HG03520 (cell line): ENCODE measurements around the gene HACD4.
"Not testable (repeated sequence)": the region's sequence is repeated elsewhere in the genome, so short reads cannot be mapped to it uniquely, and the experiment has no call there.

Experiments
- ATAC-seq: cut with Tn5 transposase; IDR thresholded peaks from one replicate; pipeline ENCODE4 v1.9.1; 2021; ENCODE audit warnings: mild to moderate bottlenecking, moderate library complexity; ENCODE audit not compliant: unreplicated experiment

HACD4 gene

DNA sequence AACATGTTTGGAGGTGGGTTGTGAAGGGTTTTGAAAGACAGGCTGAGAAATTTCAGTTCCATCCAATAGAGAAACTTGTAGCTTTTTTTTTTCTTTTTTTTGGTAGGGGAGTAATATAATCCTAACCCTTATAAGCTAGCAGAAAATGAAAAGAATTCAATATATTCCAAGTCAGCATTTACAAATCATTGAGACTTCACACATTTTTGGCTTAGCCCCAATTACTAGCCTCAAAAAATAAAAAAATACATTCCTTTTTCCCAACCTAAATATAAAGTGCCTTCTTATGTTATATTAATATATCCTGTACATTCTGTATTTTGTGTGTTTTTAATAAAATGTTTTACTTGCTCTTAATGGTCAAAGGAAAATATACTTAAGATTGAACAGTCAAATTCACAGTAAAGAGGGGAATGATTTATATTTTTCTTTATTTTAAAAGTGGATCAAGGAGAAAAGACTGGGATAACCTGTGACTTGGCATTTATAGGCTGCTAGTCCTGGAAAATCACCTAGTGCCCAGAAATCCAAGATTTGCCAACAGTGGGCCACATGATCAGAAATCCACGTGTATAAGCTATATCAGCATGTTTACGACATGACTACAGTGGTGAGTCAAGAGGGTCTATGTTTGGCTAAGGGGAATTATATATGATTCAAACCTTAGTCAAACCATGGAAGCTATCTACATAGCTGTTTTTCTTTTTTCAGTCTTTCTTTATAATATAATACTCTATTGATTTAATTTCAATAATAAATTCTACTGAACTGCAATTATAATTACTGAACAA is 14.5 kb downstream of the HACD4 start:
- ATAC-seq: no peak

DNA sequence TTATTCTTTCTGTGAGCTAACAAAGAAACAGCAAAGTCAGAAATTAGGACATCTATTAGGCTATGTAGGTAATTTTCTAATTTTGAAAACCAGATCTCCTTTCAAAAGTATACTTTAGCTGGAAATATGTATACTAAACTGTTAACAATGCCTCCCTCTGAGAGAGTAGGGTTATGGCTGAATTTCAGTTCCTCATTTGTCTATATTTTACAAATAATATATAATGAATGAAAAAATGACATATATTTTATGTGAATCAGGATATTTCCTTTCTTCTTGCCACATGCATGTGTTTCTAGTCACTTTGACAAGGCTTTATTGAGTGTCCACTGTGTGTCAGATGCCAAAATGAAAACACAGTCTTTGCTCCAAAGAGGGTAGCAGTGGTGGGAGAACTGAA is 15.4 kb downstream of the HACD4 start:
- no peak for ATAC-seq

DNA sequence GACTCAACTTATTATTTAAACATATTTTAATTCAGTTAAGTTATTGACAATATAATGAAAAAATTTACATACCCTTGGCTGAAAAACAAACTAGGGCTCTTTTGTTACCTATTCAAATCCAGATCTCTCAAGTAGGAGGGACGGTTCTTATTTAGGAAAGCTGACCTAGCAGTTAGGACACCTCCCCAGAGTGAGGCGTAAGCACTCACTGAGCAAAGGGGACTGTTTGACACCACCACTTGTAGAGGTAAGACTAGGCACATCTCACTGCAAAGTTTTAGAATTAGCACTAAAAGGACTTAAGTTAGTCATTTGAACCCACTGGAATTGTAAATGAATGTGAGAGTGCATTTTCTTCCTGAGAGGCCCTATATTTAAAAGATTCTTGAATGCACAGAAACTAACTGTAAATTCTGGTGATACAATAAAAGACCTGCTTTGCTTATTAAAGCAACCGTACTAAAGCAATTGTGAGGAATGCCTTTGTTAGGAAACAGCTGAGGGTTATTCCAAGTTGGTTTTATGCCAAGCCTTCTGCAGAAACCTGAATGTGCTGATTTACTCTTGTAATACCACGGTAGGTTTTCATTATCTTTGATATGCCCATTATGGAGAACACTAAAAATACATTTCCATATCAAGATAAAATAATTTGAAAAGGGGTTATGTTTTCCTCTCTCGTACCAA is 16.2 kb downstream of the HACD4 start:
- no peak for ATAC-seq

DNA sequence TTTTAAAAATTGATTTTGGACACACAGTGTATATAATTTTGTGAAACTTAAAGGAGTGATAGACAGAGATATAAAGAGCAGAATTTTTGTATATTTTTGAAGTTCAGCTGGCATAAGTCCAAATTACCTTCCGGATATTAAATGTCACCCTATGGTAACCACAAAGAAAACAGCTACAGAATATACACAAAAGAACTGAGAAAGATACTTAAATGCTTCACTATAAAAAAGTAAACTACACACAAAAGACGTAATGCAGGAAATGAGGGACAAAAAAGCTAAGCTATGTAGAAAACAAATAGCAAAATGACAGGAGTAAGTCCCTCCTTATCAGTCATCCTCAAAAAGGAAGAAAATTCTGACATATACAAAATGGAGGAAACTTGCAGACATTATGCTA is 29.4 kb downstream of the HACD4 start:
- no peak for ATAC-seq

DNA sequence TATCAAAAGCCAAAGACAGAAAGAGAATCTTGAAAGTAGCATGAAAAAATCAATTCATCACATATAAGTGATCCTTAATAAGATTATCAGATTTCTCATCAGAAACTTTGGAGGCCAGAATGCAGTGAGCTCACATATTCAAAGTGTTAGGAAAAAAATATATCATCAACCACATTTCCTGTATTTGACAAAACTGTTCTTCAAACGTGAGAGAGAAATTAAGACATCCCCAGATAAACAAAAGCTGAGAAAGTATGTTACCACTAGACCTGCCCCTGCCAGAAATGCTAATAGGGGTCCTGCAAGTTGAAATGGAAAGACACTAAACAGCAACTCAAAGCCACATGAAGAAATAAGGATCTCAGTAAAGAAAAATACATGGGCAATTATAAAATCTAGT is 29.9 kb downstream of the HACD4 start:
- no peak for ATAC-seq

DNA sequence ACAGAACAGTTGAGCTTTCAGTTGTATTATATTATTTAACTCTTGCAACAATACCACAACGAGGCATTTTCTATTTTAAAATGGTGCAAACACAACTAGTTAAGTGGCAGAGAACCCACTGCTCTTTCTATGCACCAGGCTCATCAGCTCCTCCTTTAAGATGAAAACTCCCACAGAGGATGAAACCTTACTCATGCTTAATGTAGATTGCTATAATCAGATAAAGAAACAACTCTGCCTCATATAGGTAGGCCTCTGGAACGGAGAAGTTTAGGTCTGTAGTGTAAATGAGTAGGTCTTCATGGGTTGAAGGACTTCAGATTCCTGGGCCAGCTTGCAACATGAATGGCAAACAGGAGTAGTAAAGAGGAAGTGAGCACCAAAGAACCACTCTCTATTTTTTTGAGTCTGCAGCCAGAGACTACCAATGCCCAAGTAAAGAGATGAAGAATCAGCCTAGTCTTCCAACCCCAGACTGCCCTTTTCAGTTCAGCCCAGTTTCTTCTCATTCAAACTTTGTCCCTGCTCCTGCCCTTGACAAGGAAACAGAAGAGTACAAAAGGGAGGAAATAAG is 33.9 kb downstream of the HACD4 start:
- peak; percentile 74 for ATAC-seq

DNA sequence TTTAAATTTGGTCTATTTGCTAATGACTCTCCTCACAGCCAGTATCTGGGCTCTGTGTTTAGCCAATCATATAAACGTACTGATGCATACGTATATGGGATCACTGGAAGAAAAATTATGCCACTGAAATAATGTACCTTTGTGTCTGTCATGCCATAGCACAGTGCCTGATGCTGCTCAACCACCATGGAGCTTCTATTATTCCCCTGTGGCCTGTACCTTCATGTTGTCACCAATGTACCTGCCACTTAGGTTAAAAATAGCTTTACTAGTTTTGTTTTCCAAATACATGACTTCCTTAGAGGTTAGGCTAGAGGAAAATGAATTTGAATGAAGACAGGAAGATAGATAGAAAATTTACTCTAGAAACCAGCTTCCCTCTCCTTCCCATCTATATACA is 34.6 kb downstream of the HACD4 start:
- no peak for ATAC-seq

DNA sequence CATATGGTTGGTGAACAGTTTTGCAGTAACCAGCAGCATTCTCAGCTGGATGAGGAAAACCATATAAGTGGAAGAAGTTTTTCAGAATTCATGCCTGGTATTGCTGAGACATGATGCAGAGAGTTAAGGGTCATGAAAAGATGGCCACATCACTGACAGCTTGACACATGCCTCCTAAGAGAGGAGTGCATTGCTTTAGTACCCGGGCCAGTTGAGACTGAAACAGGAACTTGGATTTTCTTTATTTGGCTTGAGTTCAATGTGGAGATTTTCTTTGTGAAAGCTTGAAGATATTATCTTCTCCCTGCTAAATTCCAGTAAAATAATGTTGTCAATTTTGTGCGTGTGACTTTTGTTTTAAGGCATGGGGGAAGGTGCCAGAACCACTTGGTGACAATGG is 35.8 kb downstream of the HACD4 start:
- ATAC-seq: no peak

DNA sequence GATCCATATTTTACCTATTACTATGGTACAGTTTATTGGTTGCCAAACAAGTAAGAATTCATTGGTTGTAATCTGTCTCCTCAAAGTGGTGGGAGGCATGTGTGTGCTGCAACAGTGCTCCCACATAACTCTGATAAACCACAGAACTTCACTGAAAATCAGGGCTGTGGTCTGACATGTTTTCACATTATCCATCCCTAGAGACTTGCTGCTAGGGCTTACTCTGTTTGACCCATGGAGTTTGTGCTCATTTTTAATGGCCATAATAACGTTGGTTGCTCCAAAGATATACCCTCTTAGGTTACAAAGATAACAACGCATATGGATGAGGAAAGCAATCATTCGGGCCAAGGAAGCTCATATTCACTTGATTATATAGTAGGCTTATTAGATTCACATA is 37.0 kb downstream of the HACD4 start:
- ATAC-seq: no peak

DNA sequence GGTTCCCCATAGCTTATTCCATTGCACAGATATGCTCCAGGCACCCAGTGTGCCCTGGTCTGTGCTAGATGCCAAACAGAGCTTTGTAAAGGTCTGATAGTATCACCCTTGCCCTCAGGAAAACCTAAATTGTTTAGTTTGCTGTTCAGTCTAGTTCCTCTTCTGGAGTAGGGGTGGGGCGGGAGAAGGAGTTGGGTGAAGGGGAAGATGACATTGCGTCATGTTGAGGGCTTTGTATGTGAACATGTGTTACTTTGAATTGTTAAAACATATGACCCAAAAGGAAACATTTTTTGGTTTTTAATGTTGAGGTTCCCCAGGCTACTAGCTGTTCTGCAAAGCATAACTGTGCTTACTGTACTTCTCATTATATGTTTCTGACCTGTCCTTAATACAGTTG is 40.6 kb downstream of the HACD4 start:
- ATAC-seq: no peak

DNA sequence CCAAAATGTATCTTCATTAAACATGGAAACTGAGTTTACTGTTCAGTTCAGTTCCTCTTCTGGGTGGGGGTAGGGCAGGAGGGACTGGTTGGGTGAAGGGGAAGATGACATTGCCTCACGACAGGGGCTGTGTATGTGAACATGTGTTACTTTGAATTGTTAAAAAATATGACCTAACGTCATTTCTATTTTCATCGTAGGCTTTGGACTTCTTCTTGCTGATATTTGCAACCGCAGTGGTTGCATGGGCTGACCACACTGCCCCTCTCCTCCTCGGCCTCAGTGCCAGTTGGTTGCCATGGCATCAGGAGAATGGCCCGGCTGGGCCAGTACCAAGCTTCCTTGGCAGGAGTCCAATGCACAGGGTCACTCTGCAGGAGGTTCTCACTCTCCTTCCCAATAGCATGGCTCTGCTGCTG is 41.5 kb downstream of the HACD4 start:
- no peak for ATAC-seq

DNA sequence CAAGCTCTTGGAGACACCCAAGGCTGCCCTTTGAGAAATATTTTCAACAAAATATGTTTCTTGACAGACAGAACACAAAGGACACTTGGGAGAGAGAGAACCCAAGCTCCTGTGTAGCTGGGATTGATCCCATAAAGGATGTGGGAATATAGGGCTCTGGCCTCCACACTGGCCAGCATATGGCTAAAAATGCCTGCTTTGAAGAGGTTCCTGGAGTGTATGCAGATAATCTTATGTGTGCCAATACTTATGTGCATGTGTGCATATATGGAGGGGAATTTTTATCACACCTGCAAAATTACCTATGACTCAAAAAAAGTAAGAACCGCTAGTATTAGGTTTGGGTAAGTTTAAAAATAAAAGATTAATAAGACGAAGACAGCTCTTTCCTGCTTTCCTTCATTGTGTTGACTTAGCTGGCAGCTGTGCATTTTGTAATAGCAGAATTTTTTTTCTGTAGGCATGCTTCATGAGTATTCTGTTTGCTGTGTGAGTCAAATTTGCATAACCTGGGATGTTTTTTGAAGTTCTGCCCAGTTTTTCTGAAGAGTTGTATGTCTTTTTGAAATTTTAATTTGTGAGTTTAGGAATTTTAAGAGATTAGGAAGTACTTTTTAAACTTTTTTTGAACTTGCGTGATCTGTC is 42.6 kb downstream of the HACD4 start:
- ATAC-seq: no peak

DNA sequence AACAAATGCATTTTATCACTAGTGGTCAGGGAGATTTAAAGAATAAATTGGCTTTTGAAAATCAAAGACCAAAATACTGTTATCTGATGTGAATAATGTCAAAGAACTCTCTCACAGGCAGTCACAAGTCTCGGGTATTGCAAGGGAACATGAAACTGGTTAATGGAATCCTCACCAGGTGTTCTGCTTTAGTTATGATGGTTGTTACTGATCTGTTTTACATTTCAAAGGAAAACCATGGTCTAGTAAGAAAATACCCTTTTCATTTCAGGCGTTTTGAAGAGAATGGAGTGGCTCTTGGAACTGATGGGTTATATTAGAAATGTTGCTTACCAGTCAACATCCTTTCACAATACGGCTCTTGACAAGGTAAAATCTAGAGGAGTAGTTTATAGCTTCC is 43.4 kb downstream of the HACD4 start:
- ATAC-seq: no peak

DNA sequence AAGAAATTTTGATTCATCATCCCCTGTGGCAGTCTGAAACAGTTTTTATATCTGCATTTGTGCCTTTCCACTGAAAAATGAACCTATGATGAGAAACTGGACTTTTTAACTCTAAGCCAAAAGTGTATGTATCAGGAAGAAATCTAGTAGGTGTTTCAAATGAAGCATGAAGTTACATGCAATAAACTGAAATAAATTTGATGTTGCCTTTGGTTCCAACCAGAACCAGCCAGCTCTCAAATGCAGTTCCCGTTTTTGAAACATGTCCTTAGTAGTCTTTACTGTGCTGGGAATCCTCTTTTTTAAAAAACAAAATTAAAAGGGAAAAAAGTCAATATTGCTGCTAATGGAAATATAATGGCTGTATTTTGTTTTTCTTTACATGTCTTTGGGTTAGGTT is 43.9 kb downstream of the HACD4 start:
- no peak for ATAC-seq

DNA sequence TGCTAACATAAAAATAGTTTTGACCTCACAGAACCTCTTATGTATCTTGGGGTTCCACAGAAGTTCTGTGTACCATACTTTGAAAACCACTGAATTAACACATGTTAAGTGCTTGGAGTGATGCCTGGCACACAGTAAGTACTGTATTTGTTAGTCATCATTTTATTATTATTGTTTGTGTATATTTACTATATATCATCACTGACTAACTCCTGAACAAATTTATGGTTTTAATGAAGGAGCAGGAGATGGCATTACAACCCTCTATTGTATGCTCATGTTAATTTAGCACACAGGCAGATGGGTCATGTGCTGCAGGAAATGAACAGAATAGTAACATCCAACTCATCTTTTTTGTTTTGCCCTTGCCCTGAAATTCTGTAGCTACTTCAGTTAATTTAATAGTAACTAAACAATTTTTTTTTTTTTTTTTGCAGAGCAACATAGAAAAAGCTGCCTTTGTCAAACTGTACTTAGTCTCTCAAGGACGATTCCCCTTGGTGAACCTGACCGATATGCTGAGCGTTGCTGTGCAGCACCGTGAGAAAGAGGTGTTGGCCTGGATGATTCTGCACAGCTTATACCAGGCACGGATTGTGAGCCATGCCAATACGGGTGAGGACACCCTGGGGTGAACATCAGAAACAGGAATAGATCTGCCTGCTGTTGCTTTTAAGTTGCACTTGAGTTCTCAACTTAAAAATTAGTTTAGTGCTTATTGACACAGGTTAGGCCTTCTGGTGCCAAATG is 45.4 kb downstream of the HACD4 start:
- ATAC-seq: no peak

DNA sequence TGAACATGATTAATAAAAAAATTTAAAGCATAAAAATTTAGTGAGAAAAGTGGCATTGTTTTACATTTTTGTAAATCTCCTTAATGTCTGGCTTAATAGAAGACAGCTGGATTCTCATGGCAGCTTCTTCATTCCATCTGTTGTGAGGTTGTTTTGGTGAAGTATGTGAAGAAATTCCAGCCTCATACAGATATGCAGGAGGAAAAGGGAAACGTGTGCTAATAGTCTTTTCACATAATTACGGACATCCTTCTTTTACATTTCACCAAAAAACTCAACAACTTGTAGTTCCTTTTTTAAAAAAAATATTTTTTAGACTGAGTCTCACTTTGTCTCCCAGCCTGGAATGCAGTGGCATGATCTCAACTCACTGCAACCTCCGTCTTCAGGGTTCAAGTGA is 46.9 kb downstream of the HACD4 start:
- no peak for ATAC-seq

DNA sequence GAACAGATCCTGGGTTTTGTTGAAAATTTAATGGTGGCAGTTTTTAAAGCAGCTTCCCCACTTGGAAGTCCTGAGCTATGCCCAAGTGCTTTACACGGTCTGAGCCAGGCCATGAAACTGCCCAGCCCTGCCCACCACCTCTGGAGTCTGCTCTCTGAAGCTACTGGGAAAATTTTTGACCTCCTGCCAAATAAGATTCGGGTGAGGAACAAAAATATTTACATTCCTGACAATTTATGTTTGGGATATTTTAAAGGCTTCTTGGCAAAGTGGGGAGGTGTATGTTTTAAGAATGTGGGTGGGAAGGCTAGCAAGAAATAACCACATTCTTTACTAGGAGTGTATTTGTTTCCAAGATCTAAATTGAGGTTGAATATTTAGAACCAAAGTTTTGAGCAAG is 50.0 kb downstream of the HACD4 start:
- no peak for ATAC-seq

DNA sequence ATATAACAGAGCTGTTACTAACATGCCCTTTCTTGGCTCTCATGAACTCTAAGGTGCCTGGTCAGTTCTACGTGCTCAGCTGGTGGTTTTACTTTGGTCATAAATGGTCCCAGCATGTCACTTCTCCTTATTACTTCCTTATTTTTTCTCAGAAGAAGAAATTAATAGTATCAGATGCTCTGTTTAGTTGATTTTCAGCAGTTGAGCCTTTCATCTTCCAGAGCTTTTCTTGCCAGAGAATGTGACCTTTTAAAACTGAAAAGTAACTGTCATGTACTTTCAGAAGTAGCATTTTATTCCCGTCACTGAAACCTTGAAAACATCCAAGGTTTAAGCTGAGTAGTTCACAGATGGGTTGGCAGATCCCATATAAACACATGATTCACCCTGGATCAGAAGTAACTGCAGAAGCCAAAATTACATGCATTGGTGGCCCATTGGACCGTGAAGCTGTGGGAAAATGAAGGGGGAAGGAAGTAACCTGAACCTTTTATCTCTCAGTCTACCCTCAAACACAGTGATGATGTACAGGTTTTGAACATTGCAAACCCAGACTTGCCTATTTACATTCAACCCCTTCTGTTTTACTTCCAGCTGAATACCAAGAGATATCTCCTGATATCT is 50.5 kb downstream of the HACD4 start:
- ATAC-seq: peak; percentile 84

DNA sequence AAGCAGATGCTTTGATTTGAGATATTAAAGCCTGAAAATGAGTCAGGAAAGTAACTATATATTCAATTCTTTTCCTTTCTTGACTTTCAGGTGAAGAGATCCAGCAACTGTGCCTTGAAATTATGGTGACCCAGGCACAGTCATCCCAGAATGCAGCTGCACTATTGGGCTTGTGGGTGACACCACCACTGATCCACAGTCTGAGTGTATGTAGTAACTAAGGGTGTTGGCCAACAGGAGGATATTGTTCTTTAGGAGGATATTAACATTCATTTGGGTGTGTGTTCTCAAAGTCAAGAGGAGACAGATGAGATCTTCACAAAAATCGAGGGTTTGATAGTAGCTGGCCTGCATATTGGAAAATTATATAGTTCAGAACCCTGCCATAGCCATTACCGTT is 53.2 kb downstream of the HACD4 start:
- no peak for ATAC-seq

DNA sequence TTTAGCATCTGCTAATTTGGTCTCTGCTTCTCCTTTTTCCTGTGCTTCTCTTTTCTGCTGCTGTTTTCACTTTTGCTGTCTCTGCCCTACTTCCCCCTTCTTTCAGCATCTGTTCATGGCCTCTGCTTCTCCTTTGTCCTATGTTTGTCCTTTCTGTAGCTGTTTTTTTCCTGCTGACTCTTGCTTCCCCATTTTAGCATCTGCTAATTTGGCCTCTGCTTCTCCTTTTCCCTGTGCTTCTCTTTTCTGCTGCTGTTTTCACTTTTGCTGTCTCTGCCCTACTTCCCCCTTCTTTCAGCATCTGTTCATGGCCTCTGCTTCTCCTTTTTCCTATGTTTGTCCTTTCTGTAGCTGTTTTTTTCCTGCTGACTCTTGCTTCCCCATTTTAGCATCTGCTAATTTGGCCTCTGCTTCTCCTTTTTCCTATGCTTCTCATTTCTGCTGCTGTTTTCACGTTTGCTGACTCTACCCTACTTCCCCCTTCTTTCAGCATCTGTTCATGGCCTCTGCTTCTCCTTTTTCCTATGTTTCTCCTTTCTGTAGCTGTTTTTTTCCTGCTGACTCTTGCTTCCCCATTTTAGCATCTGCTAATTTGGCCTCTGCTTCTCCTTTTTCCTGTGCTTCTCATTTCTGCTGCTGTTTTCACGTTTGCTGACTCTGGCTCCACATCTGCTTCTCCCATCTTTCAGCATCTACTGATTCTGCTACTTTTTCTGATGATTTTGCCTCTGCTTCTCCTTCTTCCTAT is 57.1 kb downstream of the HACD4 start:
- ATAC-seq: not testable (repeated sequence)
